ENCODE measurements around the gene CFAP99.

DNA sequence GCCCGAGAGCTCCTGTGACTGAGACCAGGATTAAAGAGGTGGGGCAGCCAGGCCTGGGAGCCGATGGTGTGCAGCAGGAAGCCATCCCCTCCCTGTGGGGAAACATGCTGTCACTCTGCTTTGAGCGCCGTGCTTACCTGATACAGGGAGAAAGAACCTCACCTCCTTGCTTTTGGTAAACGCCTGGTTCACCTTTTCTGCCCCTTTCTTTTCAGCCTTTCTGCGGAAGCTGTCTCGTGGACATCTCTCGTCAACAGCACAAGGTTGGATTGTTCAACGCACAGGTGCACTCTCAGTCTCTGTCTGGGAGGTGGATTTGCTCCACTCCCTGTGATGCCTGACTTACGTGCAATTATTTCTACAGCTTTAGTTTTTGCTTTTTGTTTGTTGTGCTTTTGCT is 12.3 kb upstream of the CFAP99 start:
- TF ChIP-seq, protein P1, sequence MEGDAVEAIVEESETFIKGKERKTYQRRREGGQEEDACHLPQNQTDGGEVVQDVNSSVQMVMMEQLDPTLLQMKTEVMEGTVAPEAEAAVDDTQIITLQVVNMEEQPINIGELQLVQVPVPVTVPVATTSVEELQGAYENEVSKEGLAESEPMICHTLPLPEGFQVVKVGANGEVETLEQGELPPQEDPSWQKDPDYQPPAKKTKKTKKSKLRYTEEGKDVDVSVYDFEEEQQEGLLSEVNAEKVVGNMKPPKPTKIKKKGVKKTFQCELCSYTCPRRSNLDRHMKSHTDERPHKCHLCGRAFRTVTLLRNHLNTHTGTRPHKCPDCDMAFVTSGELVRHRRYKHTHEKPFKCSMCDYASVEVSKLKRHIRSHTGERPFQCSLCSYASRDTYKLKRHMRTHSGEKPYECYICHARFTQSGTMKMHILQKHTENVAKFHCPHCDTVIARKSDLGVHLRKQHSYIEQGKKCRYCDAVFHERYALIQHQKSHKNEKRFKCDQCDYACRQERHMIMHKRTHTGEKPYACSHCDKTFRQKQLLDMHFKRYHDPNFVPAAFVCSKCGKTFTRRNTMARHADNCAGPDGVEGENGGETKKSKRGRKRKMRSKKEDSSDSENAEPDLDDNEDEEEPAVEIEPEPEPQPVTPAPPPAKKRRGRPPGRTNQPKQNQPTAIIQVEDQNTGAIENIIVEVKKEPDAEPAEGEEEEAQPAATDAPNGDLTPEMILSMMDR (conservative IDR thresholded peaks at IDR 0.05; ENCODE audit: low read depth in 2 of 2): no peak
- TF ChIP-seq CREB1 (CRISPR knock-in tag; IDR thresholded peaks at IDR 0.05; ENCODE audit: low read depth) (no peak), POLR2AphosphoS5 (IDR thresholded peaks at IDR 0.05; ENCODE audit: low read depth) (no peak), EZH2 (IDR thresholded peaks at IDR 0.05; ENCODE audit: low read depth, unreplicated experiment) (no peak), JUNB (IDR thresholded peaks at IDR 0.05; ENCODE audit: unreplicated experiment) (no peak), EZH2phosphoT487 (IDR thresholded peaks at IDR 0.05; ENCODE audit: unreplicated experiment) (no peak), ZNF331 (CRISPR knock-in tag; IDR thresholded peaks at IDR 0.05; ENCODE audit: low read depth) (no peak), NANOG (IDR thresholded peaks at IDR 0.05; ENCODE audit: borderline replicate concordance) (no peak), ZNF114 (CRISPR knock-in tag; IDR thresholded peaks at IDR 0.05) (no peak), STAT1 (IDR thresholded peaks at IDR 0.05; ENCODE audit: unreplicated experiment) (no peak)
- TF ChIP-seq, protein P2, sequence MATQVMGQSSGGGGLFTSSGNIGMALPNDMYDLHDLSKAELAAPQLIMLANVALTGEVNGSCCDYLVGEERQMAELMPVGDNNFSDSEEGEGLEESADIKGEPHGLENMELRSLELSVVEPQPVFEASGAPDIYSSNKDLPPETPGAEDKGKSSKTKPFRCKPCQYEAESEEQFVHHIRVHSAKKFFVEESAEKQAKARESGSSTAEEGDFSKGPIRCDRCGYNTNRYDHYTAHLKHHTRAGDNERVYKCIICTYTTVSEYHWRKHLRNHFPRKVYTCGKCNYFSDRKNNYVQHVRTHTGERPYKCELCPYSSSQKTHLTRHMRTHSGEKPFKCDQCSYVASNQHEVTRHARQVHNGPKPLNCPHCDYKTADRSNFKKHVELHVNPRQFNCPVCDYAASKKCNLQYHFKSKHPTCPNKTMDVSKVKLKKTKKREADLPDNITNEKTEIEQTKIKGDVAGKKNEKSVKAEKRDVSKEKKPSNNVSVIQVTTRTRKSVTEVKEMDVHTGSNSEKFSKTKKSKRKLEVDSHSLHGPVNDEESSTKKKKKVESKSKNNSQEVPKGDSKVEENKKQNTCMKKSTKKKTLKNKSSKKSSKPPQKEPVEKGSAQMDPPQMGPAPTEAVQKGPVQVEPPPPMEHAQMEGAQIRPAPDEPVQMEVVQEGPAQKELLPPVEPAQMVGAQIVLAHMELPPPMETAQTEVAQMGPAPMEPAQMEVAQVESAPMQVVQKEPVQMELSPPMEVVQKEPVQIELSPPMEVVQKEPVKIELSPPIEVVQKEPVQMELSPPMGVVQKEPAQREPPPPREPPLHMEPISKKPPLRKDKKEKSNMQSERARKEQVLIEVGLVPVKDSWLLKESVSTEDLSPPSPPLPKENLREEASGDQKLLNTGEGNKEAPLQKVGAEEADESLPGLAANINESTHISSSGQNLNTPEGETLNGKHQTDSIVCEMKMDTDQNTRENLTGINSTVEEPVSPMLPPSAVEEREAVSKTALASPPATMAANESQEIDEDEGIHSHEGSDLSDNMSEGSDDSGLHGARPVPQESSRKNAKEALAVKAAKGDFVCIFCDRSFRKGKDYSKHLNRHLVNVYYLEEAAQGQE (IDR thresholded peaks at IDR 0.05; ENCODE audit: unreplicated experiment): no peak
- TF ChIP-seq, protein P3, sequence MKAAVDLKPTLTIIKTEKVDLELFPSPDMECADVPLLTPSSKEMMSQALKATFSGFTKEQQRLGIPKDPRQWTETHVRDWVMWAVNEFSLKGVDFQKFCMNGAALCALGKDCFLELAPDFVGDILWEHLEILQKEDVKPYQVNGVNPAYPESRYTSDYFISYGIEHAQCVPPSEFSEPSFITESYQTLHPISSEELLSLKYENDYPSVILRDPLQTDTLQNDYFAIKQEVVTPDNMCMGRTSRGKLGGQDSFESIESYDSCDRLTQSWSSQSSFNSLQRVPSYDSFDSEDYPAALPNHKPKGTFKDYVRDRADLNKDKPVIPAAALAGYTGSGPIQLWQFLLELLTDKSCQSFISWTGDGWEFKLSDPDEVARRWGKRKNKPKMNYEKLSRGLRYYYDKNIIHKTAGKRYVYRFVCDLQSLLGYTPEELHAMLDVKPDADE (IDR thresholded peaks at IDR 0.05): no peak
- TF ChIP-seq, protein P4, sequence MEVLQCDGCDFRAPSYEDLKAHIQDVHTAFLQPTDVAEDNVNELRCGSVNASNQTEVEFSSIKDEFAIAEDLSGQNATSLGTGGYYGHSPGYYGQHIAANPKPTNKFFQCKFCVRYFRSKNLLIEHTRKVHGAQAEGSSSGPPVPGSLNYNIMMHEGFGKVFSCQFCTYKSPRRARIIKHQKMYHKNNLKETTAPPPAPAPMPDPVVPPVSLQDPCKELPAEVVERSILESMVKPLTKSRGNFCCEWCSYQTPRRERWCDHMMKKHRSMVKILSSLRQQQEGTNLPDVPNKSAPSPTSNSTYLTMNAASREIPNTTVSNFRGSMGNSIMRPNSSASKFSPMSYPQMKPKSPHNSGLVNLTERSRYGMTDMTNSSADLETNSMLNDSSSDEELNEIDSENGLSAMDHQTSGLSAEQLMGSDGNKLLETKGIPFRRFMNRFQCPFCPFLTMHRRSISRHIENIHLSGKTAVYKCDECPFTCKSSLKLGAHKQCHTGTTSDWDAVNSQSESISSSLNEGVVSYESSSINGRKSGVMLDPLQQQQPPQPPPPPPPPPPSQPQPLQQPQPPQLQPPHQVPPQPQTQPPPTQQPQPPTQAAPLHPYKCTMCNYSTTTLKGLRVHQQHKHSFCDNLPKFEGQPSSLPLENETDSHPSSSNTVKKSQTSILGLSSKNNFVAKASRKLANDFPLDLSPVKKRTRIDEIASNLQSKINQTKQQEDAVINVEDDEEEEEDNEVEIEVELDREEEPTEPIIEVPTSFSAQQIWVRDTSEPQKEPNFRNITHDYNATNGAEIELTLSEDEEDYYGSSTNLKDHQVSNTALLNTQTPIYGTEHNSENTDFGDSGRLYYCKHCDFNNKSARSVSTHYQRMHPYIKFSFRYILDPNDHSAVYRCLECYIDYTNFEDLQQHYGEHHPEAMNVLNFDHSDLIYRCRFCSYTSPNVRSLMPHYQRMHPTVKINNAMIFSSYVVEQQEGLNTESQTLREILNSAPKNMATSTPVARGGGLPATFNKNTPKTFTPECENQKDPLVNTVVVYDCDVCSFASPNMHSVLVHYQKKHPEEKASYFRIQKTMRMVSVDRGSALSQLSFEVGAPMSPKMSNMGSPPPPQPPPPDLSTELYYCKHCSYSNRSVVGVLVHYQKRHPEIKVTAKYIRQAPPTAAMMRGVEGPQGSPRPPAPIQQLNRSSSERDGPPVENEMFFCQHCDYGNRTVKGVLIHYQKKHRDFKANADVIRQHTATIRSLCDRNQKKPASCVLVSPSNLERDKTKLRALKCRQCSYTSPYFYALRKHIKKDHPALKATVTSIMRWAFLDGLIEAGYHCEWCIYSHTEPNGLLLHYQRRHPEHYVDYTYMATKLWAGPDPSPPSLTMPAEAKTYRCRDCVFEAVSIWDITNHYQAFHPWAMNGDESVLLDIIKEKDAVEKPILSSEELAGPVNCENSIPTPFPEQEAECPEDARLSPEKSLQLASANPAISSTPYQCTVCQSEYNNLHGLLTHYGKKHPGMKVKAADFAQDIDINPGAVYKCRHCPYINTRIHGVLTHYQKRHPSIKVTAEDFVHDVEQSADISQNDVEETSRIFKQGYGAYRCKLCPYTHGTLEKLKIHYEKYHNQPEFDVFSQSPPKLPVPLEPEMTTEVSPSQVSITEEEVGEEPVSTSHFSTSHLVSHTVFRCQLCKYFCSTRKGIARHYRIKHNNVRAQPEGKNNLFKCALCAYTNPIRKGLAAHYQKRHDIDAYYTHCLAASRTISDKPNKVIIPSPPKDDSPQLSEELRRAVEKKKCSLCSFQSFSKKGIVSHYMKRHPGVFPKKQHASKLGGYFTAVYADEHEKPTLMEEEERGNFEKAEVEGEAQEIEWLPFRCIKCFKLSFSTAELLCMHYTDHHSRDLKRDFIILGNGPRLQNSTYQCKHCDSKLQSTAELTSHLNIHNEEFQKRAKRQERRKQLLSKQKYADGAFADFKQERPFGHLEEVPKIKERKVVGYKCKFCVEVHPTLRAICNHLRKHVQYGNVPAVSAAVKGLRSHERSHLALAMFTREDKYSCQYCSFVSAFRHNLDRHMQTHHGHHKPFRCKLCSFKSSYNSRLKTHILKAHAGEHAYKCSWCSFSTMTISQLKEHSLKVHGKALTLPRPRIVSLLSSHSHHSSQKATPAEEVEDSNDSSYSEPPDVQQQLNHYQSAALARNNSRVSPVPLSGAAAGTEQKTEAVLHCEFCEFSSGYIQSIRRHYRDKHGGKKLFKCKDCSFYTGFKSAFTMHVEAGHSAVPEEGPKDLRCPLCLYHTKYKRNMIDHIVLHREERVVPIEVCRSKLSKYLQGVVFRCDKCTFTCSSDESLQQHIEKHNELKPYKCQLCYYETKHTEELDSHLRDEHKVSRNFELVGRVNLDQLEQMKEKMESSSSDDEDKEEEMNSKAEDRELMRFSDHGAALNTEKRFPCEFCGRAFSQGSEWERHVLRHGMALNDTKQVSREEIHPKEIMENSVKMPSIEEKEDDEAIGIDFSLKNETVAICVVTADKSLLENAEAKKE (CRISPR knock-in tag; IDR thresholded peaks at IDR 0.05): no peak

Measured in GM23338 (cell line).